ENCODE data around the gene MAP4. TPM values are rescaled to one million over a fixed set of nuclear protein-coding genes. Genes with fewer than 3 reads are reported as not detected.
A peak's percentile ranks its signal among the peaks of the same experiment; 100 is the strongest.

The MAP4 gene
- total RNA-seq, 1 experiment from 2014 or later = 140 TPM

DNA sequence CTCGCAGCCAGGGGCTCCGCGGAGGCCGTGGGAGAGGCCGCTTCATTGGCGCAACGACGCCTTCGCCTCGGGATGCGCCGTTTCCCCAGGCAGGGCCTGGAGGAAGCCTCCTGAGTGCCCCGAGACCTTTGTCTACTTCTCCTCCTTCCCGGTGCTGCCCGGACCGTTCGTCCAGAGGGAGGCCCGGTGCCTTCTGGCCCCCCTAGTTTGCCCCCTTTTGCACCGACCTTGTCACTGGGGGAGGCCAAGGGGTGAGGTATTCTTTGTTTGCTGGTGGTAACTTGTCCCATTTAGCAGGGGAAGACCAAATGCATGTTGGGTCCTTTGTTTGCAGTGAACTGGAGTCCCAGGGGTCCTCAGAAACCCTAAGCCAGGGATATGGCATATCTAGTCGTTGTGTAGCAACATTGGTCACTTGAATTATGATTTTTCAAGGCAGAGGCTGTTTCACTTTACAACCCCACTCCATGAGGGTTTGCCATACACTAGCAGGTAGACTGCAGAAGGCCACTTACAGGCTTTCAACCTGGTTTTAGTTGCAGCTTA is 212.7 kb downstream of the MAP4 start:
- Mint-ChIP-seq H3K27me3 (ENCODE audit: low read depth) (no peaks in the 10 kb centered on the region), H3K4me1 (peaks cover 15 to 20% of the 10 kb centered on the region in 2 experiments), H3K27ac (peak overlapping the region; percentile 95 to 100 (median 99)), H3K9me3 (no peaks in the 10 kb centered on the region), H3K36me3 (ENCODE audit: insufficient read depth in 1 of 3, low read depth in 3 of 3) (peaks cover 10 to 17% (median 13%) of the 10 kb centered on the region in 3 experiments; a peak in 6 of 7 replicates), H3K4me3 (peak overlapping the region; percentile 95 to 99)
- Histone ChIP-seq H2BK12ac (ENCODE audit: insufficient read length, low read depth, low read length) (no peak overlapping the region), H2AFZ (ENCODE audit: low read length) (no peak overlapping the region), H2BK15ac (ENCODE audit: low read depth, low read length) (no peak overlapping the region), H2AK5ac (ENCODE audit: insufficient read length, low read length) (no peak overlapping the region), H3K4ac (ENCODE audit: low read depth, low read length) (peak overlapping the region; percentile 68; the same call in 1 of the 2 replicates), H3K79me1 (ENCODE audit: insufficient read depth, low read depth, low read length, poor library complexity, severe bottlenecking) (peaks cover 5% of the 10 kb centered on the region), H3K9ac (ENCODE audit: extremely low read depth, insufficient read length, low read length) (peak overlapping the region; percentile 93), H4K8ac (replicated peaks; ENCODE audit: insufficient read length, low read depth, low read length) (no peak overlapping the region), H4K20me1 (ENCODE audit: control insufficient read depth, insufficient read depth, insufficient read length) (no peaks in the 10 kb centered on the region), H3K9me3 (ENCODE audit: control insufficient read depth, low read depth, low read length) (no peaks in the 10 kb centered on the region), H3K23me2 (ENCODE audit: insufficient read length, low read depth, low read length, poor library complexity, severe bottlenecking) (peaks cover 10% of the 10 kb centered on the region), H3T11ph (ENCODE audit: low read length) (no peak overlapping the region), H3K4me1 (ENCODE audit: insufficient read depth, low read length) (no peaks in the 10 kb centered on the region), H3K14ac (ENCODE audit: insufficient read depth, low read length) (peak overlapping the region; percentile 96), H3K27me3 (ENCODE audit: insufficient read depth, low read length) (no peaks in the 10 kb centered on the region), H4K5ac (ENCODE audit: insufficient read length, low read depth, low read length) (peak overlapping the region; percentile 9), H3K27ac (ENCODE audit: insufficient read length, low read depth, low read length) (no peak overlapping the region), H2BK20ac (ENCODE audit: low read depth, low read length, poor library complexity, severe bottlenecking) (no peak overlapping the region), H3K56ac (ENCODE audit: insufficient read length, low read depth, low read length) (no peak overlapping the region), H2BK5ac (ENCODE audit: insufficient read length, low read length) (no peak overlapping the region), H3K79me2 (ENCODE audit: insufficient read depth, low read length) (peaks cover 8% of the 10 kb centered on the region; the same call in 1 of the 2 replicates), H3K4me2 (ENCODE audit: insufficient read depth, insufficient read length, low read length) (peak overlapping the region; percentile 77), H4K91ac (ENCODE audit: insufficient read length, low read depth, low read length) (no peak overlapping the region), H3K18ac (ENCODE audit: insufficient read length, low read depth, low read length) (peak overlapping the region; percentile 95), H2BK120ac (ENCODE audit: low read depth, low read length, poor library complexity, severe bottlenecking) (peak overlapping the region; percentile 74), H3K23ac (ENCODE audit: insufficient read length, low read depth, low read length) (no peak overlapping the region)
- DNase-seq = no peak
- TF ChIP-seq CTCF (conservative IDR thresholded peaks at IDR 0.05) = no peak
- WGBS (ENCODE audit: extremely low coverage, insufficient read length, low lambda C conversion rate) = no CpG with 5 or more reads among the region's 20 CpGs

Data from H9 (cell line).